ENCODE measurements around the gene GALNT10.

The GALNT10 gene

GRCh38 chr5:154455585-154455984 lies 265.1 kb downstream of the GALNT10 start:
- DNase-seq, result no peak

GRCh38 chr5:154456540-154456939 lies 266.0 kb downstream of the GALNT10 start:
- no peak for DNase-seq

- DNase-seq, result no peak
Measured at GRCh38 chr5:154459015-154459414, 268.5 kb downstream of the GALNT10 start.

GRCh38 chr5:154460172-154460571 lies 269.6 kb downstream of the GALNT10 start:
- DNase-seq, result no peak

- no peak for DNase-seq
Measured at GRCh38 chr5:154461531-154461930, 271.0 kb downstream of the GALNT10 start.

- DNase-seq, result no peak
Measured at GRCh38 chr5:154464438-154464837, 273.9 kb downstream of the GALNT10 start.

GRCh38 chr5:154465169-154465568 lies 274.6 kb downstream of the GALNT10 start:
- DNase-seq, result no peak

- no peak for DNase-seq
Measured at GRCh38 chr5:154466147-154466546, 275.6 kb downstream of the GALNT10 start.

GRCh38 chr5:154466671-154467070 lies 276.1 kb downstream of the GALNT10 start:
- DNase-seq, result no peak

GRCh38 chr5:154467655-154468354 lies 277.3 kb downstream of the GALNT10 start:
- DNase-seq, result peak; percentile 81

GRCh38 chr5:154470137-154470536 lies 279.6 kb downstream of the GALNT10 start:
- no peak for DNase-seq
